ENCODE data around the gene IL36B. TPM values are rescaled to one million over a fixed set of nuclear protein-coding genes. Genes with fewer than 3 reads are reported as not detected.

Gene IL36B
- total RNA-seq, 1 donor from 2014 or later, result not detected

DNA sequence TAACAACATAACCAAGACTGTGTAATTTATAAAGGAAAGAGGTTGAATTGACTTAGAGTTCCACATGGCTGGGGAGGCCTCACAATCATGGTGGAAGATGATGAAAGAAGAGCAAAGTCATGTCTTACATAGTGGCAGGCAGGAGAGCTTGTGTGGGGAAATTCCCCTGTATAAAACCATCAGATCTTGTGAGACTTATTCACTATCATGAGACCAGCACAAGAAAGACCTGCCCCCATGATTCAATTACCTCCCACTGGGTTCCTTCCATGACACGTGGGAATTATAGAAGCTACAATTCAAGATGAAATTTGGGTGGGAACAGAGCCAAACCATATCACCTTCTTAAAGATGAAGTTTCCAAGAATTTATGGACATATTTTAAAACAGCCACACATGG, 3.9 kb upstream of the IL36B start:
- no peak for DNase-seq (ENCODE audit: low read depth, low spot score)

DNA sequence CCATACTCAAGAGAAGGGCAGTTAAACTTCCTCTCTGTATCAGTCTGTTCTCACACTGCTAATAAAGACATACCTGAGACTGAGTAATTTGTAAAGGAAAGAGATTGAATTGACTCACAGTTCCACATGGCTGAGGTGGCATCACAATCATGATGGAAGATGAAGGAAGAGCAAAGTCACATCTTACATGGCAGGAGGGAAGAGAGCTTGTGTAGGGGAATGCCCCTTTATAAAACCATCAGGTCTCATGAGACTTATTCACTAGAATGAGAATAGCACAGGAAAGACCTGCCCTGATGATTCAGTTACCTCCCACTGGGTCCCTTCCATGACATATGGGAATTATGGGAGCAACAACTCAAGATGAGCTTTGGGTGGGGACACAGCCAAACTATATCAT, 1.4 kb upstream of the IL36B start:
- DNase-seq (ENCODE audit: low read depth, low spot score), result no peak

DNA sequence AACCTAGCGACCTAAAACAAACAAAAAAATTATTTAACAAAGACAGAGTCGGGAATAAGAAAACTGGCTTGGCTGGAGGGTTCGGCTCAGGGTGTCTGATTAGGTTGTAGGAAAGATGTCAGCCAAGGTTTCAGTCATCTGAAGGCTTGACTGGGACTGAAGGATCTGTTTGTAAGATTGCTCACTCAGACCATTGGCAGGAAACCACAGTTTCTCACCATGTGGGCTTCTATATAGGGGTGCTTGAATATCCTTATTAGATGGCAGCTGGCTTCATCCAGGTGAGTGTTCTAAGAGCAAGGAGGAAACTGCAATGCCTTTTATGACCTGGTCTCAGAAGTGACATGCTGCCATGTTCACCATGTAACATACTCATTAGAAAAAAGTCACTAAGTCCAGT, 999 bp upstream of the IL36B start:
- no peak for DNase-seq (ENCODE audit: low read depth, low spot score)

DNA sequence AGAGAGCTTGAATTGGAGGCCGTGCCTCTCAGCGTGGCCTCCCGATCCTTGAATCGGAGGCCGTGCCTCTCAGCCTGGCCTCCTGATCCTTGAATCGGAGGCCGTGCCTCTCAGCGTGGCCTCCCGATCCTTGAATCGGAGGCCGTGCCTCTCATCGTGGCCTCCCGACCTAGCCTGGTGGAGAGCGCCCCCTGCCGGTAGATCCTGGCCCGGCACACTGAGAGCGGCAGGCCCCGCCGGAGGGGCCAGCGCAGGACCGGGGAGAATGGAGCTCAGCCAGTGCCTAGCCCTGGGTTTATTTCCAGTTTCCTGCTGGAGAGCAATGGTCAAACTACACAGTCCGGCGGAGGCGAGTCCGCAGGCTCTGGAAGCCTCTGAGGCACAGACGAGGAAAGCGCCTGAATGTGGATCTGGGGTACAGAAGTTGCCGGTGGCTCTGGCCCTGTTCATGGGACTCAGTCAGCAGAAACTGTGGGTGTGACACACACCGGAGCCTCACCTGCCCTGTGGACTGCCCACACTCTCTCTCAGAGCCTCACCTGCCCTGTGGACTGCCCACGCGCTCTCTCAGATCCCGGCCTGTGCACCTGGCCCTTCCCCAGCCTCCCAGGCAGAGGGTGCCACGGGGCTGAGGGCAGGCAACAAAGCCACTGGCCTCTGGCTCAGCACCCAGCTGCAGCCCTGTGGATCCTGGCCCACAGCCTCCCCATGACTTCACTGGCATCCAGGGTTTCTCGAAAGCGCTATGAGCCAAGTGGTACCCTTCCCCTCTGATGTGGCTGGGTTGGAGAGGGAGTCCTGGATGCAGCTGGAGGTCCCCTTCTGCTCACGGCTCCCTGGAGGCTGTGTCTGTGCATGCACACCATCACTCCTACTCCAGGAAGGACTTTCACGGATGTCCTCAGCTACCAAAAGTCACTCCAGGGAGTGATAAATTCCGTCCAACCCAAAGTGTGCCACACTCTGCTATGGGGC, 1.5 kb downstream of the IL36B start:
- no peak for DNase-seq (ENCODE audit: low read depth, low spot score)

DNA sequence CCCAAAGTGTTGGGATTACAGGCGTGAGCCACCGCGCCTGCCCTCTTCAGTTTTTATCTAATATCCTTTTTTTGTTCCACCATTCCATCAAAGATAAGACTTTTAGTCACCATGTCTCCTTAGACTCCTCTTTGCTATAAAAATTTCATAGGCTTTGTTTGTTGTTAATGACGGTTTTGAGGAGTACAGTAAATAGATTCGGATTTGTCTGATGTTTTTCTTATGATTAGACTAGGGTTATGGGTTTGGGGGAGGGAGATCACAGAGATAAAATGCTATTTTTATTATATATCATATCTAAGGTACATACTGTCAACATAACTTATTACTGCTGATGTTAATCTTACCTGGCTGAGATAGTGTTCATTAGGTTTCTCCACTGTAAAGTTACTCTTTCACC, 6.2 kb downstream of the IL36B start:
- no peak for DNase-seq (ENCODE audit: low read depth, low spot score)

DNA sequence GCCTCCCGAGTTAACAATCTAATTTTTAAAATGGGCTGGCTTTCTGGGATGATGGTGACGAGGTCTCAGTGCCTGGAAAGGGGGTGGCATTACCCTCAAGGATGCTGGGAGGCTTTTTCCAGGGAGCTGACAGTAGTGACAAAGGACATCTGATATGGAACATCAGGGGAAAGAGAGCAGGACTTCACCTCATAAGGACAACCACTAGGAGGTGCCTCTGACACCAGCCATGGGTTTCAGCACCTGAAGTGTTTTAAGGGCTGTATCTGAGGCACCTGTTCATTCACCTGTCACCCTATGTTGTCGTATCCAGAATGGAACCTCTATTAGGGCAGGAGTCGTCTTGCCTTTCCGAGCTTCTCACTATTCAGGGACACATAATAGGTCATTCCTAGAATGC, 10.8 kb downstream of the IL36B start:
- no peak for DNase-seq (ENCODE audit: low read depth, low spot score)

DNA sequence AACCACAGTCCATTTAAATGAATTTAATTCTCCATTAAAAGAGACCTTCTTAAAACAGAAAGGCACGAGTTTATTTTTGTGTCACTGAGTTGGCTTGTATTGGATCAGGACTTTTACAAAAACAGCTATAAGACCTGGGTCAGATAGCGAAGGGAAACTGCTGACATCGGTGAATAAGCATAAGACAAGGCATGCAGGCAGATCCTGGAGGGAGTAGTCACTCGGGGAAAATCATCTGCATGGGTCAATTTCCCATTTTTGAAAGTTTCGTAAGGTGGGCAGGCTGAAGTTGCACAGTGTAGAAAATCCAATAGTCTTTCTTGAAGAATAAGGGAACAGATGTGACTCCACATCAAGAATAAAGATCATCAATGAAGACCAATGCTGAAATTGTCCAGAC, 12.9 kb downstream of the IL36B start:
- no peak for DNase-seq (ENCODE audit: low read depth, low spot score)

DNA sequence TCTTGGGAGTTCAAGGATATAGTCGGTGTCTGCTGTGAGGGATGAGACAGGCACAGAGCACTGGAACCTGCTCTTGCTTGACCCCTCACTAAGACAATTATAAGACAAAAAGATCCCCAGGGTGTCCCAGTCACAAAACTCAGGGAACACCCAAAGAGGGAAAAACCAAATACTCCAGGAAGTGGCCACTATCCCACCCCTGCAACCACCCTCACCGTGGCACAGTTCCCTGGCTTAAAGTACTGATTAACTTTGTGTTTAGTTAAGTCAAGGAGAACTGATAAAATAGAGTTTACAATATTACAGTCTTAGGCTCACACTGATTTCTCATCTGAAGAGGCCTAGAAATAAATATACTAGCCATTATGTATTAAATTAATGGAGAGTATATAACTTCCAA, 13.5 kb downstream of the IL36B start:
- no peak for DNase-seq (ENCODE audit: low read depth, low spot score)

DNA sequence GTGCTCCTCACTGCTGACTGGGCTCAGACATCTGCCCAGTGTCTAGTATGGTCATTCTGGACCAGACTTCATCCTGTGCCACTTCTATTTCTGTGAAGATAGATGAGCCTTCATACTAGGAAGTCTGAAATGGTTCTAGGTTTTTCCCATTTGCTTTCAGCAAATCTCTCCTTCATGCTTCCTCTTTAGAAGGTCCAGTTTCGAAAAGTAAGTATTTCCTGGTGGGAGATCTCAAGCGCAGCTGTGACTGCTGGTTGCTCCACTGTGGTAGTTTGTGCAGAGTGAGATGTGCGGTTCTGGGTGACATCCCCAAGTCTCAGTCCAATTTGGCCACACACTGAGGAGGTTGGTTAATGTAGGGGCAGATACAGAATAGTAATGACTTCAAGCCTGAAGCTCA, 14.4 kb downstream of the IL36B start:
- DNase-seq (ENCODE audit: low read depth, low spot score), result no peak

DNA sequence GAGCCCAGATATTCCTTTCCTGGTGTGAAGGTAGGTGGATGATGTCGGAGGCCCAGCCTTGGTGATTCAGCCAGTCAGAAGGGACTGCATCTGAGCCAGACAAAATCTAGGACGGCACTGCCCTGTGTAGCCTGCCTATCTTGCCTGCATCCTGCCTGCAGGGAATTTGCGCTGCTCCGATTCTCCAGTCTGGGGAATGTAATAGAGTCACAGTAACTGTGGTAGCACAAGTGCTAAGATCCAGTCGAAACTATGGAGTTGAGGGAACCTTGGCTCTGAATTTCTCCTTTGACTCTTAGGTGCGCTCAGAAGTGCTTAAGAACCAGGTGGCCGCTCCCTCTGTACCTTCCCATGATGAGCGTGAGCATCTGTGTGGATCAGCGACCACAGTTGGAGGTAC, 15.9 kb downstream of the IL36B start:
- DNase-seq (ENCODE audit: low read depth, low spot score), result no peak

DNA sequence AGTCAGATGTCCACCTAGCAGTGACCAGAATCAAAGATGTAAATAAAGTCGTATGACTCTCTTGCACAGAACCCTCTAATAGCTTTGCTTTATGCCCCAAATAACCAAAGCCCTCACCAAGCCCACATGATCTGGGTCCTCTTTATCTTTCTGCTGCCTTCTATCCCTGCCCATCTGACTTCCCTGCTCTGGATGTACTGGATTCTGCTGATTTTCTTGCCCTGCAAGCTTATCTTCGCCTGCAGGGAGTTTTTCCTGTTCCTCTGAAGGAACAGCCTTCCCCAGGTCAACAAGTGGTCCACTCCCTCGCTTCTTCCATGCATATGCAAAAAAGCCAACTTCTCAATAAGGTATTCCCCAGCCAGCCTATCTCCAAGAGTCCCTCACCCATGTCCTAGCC, 18.7 kb downstream of the IL36B start:
- no peak for DNase-seq (ENCODE audit: low read depth, low spot score)

DNA sequence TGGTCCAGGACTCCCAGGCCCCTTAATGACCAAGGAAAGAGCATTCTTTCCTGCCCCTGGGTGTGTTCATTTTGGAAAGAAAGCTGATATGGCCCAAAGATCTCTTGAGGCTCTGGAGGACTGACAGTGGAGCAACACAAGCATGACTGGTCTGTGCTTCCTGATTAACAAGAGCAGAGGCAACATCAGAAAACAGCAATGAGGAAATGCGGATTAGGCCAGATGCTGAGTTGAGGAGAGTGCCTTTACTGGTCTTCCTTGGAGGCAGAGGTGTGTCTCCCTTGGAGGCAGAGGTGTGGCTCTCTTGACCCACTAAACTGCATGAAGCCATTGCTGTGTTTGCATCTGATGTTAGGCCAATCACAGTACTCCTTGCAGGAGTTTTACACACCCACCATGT, 19.9 kb downstream of the IL36B start:
- no peak for DNase-seq (ENCODE audit: low read depth, low spot score)

DNA sequence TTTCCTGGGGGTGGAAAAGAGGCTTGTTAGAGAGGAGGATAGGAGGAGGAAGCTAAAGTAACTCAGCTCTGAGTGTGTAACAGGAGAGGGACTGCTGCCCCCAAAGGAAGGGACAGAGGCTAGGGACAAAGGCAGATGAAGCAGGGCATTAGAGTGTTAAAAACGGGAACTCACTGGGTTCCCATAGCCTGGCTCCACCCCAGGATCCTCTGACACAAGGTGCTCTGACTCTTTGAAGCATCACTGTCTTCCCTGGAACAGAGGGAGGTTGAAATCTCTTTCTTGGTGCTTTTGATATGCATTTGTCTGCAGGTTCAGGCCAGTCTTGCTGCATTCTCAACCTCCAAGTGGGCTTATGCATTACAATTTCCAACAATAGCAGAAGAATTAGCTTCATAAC, 24.6 kb downstream of the IL36B start:
- DNase-seq (ENCODE audit: low read depth, low spot score), result no peak

DNA sequence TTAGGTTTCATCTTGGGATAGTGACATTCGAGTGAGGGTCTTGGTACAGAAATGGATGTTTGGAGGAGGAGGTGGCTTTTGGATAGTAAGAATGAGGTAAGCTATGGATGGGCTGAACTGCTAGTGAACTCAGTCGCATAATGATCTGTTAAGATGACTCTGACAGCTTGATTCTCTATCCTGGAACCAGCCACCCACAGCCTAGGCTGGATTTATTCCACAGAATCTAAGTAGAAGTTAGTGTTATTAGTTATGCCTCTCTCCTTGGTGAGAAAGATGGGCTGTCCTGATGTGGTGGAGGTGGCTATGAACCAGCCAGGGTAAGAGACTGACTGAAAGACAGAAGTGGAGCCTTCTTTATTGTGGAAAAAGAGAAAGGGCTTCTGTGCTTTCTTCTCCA, 25.0 kb downstream of the IL36B start:
- DNase-seq (ENCODE audit: low read depth, low spot score), result no peak

DNA sequence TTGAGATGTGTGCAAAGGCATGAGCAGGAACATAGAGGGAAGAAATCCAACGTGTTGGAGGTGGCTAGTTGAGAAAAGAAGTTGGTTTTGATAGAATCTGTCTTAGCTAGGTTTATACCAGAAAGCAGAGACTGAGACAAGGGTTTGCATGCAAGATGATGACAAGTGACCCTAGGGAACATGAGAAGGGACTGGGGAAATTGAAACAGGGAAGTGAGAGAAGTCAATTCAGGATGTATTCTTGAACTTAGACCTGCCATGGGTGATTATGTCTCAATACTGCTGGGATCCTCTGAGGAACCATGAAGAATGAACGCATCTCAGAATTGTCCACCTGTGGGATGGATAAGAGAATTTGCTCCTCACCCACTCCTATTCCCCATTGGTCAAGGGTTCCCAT, 26.9 kb downstream of the IL36B start:
- no peak for DNase-seq (ENCODE audit: low read depth, low spot score)

DNA sequence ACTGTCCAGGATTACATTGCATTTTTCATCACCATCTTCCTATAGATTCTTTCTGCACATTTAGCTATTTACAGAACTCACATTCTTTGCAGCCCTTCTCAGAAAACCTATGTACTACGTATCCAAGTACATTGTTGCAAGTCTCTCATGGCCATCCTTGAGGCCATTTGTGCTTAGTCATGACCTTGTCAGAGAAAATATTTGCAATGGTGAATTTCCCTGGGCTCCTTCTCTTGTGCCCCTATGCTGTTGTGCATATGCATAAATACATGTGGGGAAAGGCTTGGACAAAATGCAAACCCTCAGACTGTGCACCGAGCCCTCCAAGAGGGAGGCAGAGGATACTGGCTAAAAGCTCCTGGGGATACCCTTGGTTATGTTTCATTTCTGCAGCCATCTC, 27.9 kb downstream of the IL36B start:
- DNase-seq (ENCODE audit: low read depth, low spot score), result no peak

DNA sequence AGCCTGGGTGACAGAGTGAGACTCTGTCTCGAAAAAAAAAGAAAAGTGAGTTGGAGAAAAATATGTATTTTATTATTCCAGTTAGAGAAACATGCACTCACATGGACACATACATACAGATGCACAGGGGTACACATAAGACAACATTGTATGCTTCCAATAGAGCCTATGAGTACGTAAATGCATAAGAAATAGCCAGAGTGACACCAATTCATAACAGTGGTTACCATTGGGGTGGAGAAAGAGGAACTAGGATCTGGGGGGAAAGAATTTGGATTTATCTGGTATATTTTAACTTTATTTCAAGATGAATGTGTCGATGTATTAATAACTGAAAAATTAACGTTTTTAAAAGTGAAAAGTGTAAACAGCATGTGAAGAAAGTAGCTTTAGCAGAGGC, 31.4 kb downstream of the IL36B start:
- DNase-seq (ENCODE audit: low read depth, low spot score), result no peak

DNA sequence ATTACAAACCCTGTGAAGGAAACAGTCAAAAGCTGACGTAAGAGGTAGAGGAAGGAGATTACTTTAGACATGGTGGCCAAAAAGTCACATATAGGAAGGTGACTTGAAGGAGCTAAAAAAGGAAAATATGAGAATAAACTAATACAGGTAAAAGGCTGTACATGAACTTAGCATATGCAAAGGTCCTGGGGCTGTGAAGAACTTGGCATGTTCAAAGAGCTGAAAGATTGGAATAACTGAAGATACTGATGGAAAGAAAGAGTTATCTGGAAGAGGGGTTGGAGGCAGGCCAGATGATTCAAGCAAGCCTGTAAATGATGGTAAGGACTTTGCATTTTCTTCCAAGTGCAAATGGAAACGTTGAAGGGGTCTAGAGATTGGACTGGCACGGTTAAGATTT, 34.2 kb downstream of the IL36B start:
- DNase-seq (ENCODE audit: low read depth, low spot score), result no peak

DNA sequence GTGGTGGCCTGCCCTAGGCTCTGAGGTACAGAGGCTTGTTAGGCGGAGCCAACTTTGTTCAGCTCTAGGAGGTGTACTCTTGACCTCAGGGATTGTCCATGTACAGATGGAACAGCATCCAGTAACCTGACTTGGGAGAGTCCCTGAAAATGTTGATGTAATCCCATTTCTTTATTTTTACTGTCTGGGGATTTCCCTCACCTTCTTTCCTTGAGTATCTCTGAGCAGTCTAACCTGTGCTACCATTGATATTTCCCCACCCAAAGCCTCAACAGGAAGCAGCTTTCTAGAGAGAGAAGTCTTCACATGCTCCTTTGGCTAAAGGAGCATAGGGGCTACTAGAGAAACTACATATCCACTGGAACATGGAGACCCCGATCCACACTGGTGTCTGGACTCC, 37.0 kb downstream of the IL36B start:
- DNase-seq (ENCODE audit: low read depth, low spot score), result no peak

DNA sequence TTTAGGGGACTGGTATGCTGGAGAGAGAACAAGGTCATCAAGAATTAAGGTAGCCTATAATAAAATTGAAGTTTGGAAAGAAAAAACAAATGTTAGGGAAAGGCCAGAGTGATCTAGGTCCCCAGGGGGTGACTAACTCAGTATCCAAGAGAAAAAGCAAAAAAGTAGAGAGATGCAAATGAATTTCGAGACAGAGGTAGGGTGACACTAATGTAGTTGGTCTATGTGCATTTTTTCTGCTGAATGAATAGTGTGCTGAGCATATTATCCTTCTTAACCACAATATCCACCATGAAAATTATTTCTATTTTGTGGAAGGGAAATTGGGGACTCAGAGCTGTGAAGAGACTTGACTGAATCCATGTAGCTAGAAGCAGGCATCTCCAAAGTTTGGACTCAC, 37.6 kb downstream of the IL36B start:
- DNase-seq (ENCODE audit: low read depth, low spot score), result no peak

DNA sequence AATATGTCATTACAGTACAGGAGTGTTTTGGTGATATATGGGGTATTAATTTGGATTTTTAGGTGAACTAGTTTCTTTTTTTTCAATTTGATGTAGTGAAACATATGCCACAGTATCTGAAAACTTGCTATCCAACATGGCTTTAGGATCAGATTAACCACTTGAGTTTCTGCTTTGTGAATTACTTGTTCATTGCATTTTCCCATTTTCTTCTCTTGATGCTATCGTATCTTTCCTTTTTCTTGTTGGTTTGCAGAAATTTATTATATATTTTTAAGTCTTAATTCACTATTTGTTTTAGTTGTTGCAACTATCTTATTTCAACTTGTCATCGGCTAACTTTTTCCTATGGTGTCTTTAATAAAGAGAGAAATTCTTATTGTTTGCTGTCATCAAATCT, 38.6 kb downstream of the IL36B start:
- DNase-seq (ENCODE audit: low read depth, low spot score), result no peak

DNA sequence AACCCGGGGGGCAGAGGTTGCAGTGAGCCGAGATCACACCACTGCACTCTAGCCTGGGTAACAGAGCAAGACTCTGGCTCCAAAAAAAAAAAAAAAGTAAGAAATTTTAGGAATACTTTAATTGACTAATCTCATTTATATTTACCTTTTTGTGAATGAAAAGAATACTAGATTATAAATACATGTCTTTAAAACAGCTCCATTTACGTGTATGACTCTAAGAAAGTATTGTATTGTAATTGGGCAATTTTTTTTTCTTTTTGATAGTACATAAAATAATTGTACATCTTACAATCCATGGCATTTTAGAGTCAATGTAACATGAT, 39.4 kb downstream of the IL36B start:
- DNase-seq (ENCODE audit: low read depth, low spot score), result no peak

DNA sequence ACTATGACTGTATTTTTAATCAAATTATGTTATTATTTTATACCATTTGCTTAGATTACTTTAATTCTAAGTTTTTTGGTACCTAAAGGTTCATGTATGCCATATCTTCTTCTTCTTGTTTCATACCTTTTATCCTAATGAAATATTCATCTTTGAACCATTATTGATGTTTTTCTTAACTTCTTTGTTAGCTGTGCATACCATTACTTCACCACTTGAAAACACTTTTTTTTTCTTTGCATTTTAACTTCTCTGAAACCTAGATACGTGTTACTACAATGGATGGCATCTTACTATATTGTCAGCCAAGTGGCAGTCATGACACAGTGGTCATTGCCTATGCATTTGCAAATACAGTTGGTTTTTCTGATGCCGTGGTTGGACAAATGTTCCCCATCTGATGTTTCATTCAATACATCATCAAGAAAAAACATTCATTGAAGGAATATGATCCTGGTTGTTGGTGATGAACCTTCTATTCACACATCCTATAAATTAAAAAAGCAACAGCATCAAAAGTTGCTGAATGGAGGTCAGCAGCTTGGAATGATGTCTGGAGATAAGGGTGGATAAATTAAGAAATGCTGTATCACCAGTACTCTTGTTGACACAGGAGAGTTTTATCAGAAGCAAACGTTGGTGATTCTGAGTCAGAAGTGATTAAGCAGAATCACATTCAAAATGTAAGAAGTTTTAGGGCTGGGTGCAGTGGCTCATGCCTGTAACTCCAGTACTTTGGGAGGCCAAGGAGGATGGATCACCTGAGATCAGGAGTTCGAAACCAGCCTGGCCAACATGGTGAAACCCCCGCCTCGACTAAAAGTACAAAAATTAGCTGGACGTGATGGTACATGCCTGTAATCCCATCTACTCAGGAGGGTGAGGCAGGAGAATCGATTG, 40.0 kb downstream of the IL36B start:
- DNase-seq (ENCODE audit: low read depth, low spot score), result no peak
